ENCODE measurements around the gene SNRNP40.

DNA sequence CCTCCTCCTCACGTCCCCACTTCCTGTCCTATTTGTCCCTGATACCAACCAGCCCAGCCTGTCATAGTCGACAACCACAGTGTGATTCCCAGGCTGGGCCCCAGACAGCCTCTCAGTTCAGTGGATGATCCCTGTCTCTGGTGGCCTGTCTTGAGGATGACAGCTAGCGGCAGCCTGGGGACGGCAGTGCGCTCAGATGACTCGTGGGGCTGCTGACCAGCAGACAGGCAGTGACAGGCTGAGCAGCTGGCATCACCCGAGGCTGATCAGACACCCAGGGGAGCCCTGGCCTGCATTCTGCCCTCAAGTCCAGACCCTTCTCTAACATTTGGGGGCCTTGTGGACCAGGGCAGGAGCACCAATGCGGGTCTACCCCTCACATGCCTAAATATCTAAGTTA is 77.9 kb downstream of the SNRNP40 start:
- TF ChIP-seq CTCF (conservative IDR thresholded peaks at IDR 0.05; ENCODE audit: low read depth, low read length) (no peak), EZH2 (IDR thresholded peaks at IDR 0.05; ENCODE audit: low read length, unreplicated experiment) (no peak), EZH2phosphoT487 (IDR thresholded peaks at IDR 0.05; ENCODE audit: borderline replicate concordance, low read length) (no peak)
